Upper lobe of left lung (tissue), 6 donors: ENCODE measurements around the gene RFESD. TPM values are rescaled to one million over a fixed set of nuclear protein-coding genes. Genes with fewer than 3 reads are reported as not detected.

Experiments
- ATAC-seq, 2 donors: fragments of 200-7000 bp; cut with Tn5 transposase; one replicate each; pipeline ENCODE4 v1.9.1; 2022; ENCODE audit warnings: mild to moderate bottlenecking in 2 of 2, moderate library complexity in 2 of 2; ENCODE audit not compliant: low FRiP score in 2 of 2
- DNase-seq, 2 donors: peaks; one replicate each; pipeline ENCODE4 v3.0.0-alpha.2; 2019 to 2020
- H3K27ac ChIP-seq, 4 donors: fragments of 200-600 bp; sonication (generic); one replicate each; pipeline ENCODE4 v1.5.1; 2016 to 2019
- H3K27me3 ChIP-seq, 4 donors: fragments of 200-600 bp; sonication (generic); one replicate each; pipeline ENCODE4 v1.5.1; 2017 to 2019
- H3K36me3 ChIP-seq, 4 donors: fragments of 200-600 bp; sonication (generic); one replicate each; pipeline ENCODE4 v1.5.1; 2016 to 2019
- H3K4me1 ChIP-seq, 4 donors: fragments of 200-600 bp; sonication (generic); one replicate each; pipeline ENCODE4 v1.5.1; 2018 to 2019
- H3K4me3 ChIP-seq, 4 donors: fragments of 200-600 bp; sonication (generic); one replicate each; pipeline ENCODE4 v1.5.1; 2017 to 2019; ENCODE audit warnings: mild to moderate bottlenecking in 2 of 4, moderate library complexity in 1 of 4
- H3K9me3 ChIP-seq, 4 donors: fragments of 200-600 bp; sonication (generic); one replicate each; pipeline ENCODE4 v1.5.1; 2018 to 2019
- CTCF ChIP-seq, 6 experiments: fragments of 450-650 bp in 4 of 6; fragments of 200-600 bp in 2 of 6; sonication (generic) in 2 of 6; IDR thresholded peaks; one replicate each; pipeline ENCODE4 v1.5.1; 2016 to 2019; ENCODE audit warnings: antibody characterized with exemption in 6 of 6
- EP300 ChIP-seq, 4 donors: sonication (generic); formaldehyde crosslinking; IDR thresholded peaks; one replicate each; pipeline ENCODE4 v1.5.1; 2017; ENCODE audit warnings: antibody characterized with exemption in 4 of 4, control low read depth in 2 of 4
- POLR2A ChIP-seq, 4 donors: fragments of 450-650 bp; IDR thresholded peaks; one replicate each; pipeline ENCODE4 v1.5.1; 2016 to 2017; ENCODE audit warnings: antibody characterized with exemption in 4 of 4, mild to moderate bottlenecking in 2 of 4
- POLR2AphosphoS5 ChIP-seq, 2 donors: sonication (generic); formaldehyde crosslinking; IDR thresholded peaks; one replicate each; pipeline ENCODE4 v1.5.1; 2017; ENCODE audit warnings: antibody characterized with exemption in 2 of 2
- WGBS, 2 donors: methylation state at CpG; one replicate each; pipeline ENCODE4 v1.1.5; 2017 to 2018; 5-methylcytosine and 5-hydroxymethylcytosine counted together
- total RNA-seq, 6 donors: library from RNA; depleted of rRNA in 4 of 6; stranded (reverse); fragments of >200 nt in 4 of 6; gene quantifications; one replicate each; pipeline versions ENCODE4 v1.1.0 to v1.2.1, GENCODE V29; 2016 to 2021
- donor health status: DM: no; HTN: no; CAD: no; lungs with moderate emphysema.
- donor health status: DM: no; HTN: yes; CAD: no; lungs with severe emphysema.

The RFESD gene
- total RNA-seq, 6 donors from 2014 or later = 1.0 to 6.8 (median 1.8) TPM

GRCh38 chr5:95627971-95628810 is 18.4 kb upstream of the RFESD start:
- H3K4me3 ChIP-seq = no peak overlapping the region
- no peaks in the 10 kb centered on the region for H3K36me3 ChIP-seq
- peaks cover 5 to 10% (median 6%) of the 10 kb centered on the region in 4 donors for H3K4me1 ChIP-seq
- TF ChIP-seq EP300 (IDR thresholded peaks at IDR 0.05) (no peak), POLR2AphosphoS5 (IDR thresholded peaks at IDR 0.05) (no peak), POLR2A (IDR thresholded peaks at IDR 0.05) (no peak), CTCF (IDR thresholded peaks at IDR 0.05) (no peak)
- 90 to 96% methylated on average over 4 of the region's 4 CpGs for WGBS, 2 donors
- peak overlapping the region in 1 of 4 donors; percentile 64 for H3K27ac ChIP-seq
- no peak for ATAC-seq
- H3K27me3 ChIP-seq = no peaks in the 10 kb centered on the region
- no peak for DNase-seq
- no peaks in the 10 kb centered on the region for H3K9me3 ChIP-seq

- ATAC-seq (peak in 1 of 2 donors; percentile 31), DNase-seq (no peak)
- no peaks in the 10 kb centered on the region for H3K9me3 ChIP-seq
- WGBS, 2 donors = 80 to 100% methylated on average over 1 of the region's 1 CpG
- H3K27me3 ChIP-seq = no peaks in the 10 kb centered on the region
- H3K36me3 ChIP-seq = no peaks in the 10 kb centered on the region
- peak overlapping the region in 1 of 4 donors; percentile 64 for H3K27ac ChIP-seq
- TF ChIP-seq POLR2AphosphoS5 (IDR thresholded peaks at IDR 0.05) = no peak
- H3K4me1 ChIP-seq = peaks cover 5 to 10% (median 6%) of the 10 kb centered on the region in 4 donors
- no peak overlapping the region for H3K4me3 ChIP-seq
Observed at GRCh38 chr5:95628933-95629332, 17.6 kb upstream of the RFESD start.

- no peak overlapping the region for H3K27ac ChIP-seq
Observed at GRCh38 chr5:95630394-95630917, 16.1 kb upstream of the RFESD start.

GRCh38 chr5:95631255-95631958 is 15.2 kb upstream of the RFESD start:
- no peak for DNase-seq
- 72% methylated on average over 2 of the region's 2 CpGs for WGBS, 2 donors
- no peak for TF ChIP-seq EP300 (IDR thresholded peaks at IDR 0.05)
- TF ChIP-seq POLR2A (IDR thresholded peaks at IDR 0.05) = no peak
- TF ChIP-seq POLR2AphosphoS5 (IDR thresholded peaks at IDR 0.05) = no peak
- no peak for TF ChIP-seq CTCF (IDR thresholded peaks at IDR 0.05)
- Histone ChIP-seq H3K4me1 (peaks cover 5 to 10% (median 6%) of the 10 kb centered on the region in 4 donors), H3K4me3 (no peak overlapping the region), H3K36me3 (no peaks in the 10 kb centered on the region), H3K27ac (peak overlapping the region in 1 of 4 donors; percentile 13), H3K27me3 (no peaks in the 10 kb centered on the region), H3K9me3 (no peaks in the 10 kb centered on the region)
- peak in 1 of 2 donors; percentile 12 for ATAC-seq

More at GRCh38 chr5:95630394-95630917, 16.1 kb upstream of the RFESD start:
- Histone ChIP-seq H3K4me3 (no peak overlapping the region), H3K36me3 (no peaks in the 10 kb centered on the region), H3K4me1 (peaks cover 5 to 10% (median 6%) of the 10 kb centered on the region in 4 donors), H3K9me3 (no peaks in the 10 kb centered on the region), H3K27me3 (no peaks in the 10 kb centered on the region)
- no peak for ATAC-seq
- no peak for DNase-seq
- 90 to 92% methylated on average over 5 of the region's 5 CpGs for WGBS, 2 donors
- TF ChIP-seq EP300 (IDR thresholded peaks at IDR 0.05) = no peak
- TF ChIP-seq POLR2A (IDR thresholded peaks at IDR 0.05) = no peak
- TF ChIP-seq CTCF (IDR thresholded peaks at IDR 0.05) = no peak
- no peak for TF ChIP-seq POLR2AphosphoS5 (IDR thresholded peaks at IDR 0.05)
